MCF 10A (cell line): ENCODE data around the gene LRRC3. TPM values are rescaled to one million over a fixed set of nuclear protein-coding genes. Genes with fewer than 3 reads are reported as not detected.

Experiments used
- BruUV-seq: library from RNA; stranded (reverse); fragments of 400-500 nt; replicated peaks from 2 replicates; lab custom pipeline; 2021; lab: Mats Ljungman, UMichigan
- CTCF ChIA-PET: fragments of 300-600 bp; sonication (Branson Sonifier 250); formaldehyde crosslinking; extraction: SDS; loops from one replicate; lab custom pipeline; 2021; ENCODE audit warnings: antibody characterized with exemption, inconsistent platforms; lab: Yijun Ruan, JAX
- POLR2A ChIA-PET: fragments of 300-600, 350-650 bp; sonication (Branson Sonifier 250); formaldehyde crosslinking; extraction: SDS; loops from one replicate; lab custom pipeline; 2020; ENCODE audit warnings: antibody characterized with exemption, inconsistent platforms; lab: Yijun Ruan, JAX
- DNase-seq: peaks from one replicate; pipeline ENCODE4 v3.0.0-alpha.2; 2018; ENCODE audit not compliant: unreplicated experiment
- H3K27ac Mint-ChIP-seq: one replicate; pipeline ENCODE4 v1.8.0; 2022; ENCODE audit warnings: mild to moderate bottlenecking, low read depth, mixed read lengths; ENCODE audit not compliant: unreplicated experiment
- H3K27me3 Mint-ChIP-seq: one replicate; pipeline ENCODE4 v1.8.0; 2022; ENCODE audit warnings: mixed read lengths; ENCODE audit not compliant: insufficient read depth, unreplicated experiment
- H3K36me3 Mint-ChIP-seq: one replicate; pipeline ENCODE4 v1.8.0; 2022; ENCODE audit warnings: mild to moderate bottlenecking, moderate library complexity, mixed read lengths; ENCODE audit not compliant: insufficient read depth, unreplicated experiment
- H3K4me1 Mint-ChIP-seq: one replicate; pipeline ENCODE4 v1.8.0; 2022; ENCODE audit warnings: mixed read lengths; ENCODE audit not compliant: insufficient read depth, unreplicated experiment
- H3K4me3 Mint-ChIP-seq: one replicate; pipeline ENCODE4 v1.8.0; 2022; ENCODE audit warnings: mild to moderate bottlenecking, moderate library complexity, mixed read lengths; ENCODE audit not compliant: unreplicated experiment
- H3K9me3 Mint-ChIP-seq: one replicate; pipeline ENCODE4 v1.8.0; 2022; ENCODE audit warnings: mixed read lengths; ENCODE audit not compliant: unreplicated experiment
- CTCF ChIP-seq: fragments of 200-600 bp; IDR thresholded peaks from one replicate; pipeline ENCODE4 v1.8.0; 2022; ENCODE audit warnings: antibody characterized with exemption, mild to moderate bottlenecking; ENCODE audit not compliant: unreplicated experiment
- intact Hi-C: fragments of 100-400 bp; cut with micrococcal nuclease; formaldehyde crosslinking; loops from 2 replicates; pipeline ENCODE4 v1.14.1; 2022
- total RNA-seq: library from RNA; stranded (reverse); gene quantifications from 2 replicates; pipeline ENCODE4 v1.2.3, GENCODE V29; 2022

Gene LRRC3
- total RNA-seq, 1 experiment from 2014 or later: not detected

DNA sequence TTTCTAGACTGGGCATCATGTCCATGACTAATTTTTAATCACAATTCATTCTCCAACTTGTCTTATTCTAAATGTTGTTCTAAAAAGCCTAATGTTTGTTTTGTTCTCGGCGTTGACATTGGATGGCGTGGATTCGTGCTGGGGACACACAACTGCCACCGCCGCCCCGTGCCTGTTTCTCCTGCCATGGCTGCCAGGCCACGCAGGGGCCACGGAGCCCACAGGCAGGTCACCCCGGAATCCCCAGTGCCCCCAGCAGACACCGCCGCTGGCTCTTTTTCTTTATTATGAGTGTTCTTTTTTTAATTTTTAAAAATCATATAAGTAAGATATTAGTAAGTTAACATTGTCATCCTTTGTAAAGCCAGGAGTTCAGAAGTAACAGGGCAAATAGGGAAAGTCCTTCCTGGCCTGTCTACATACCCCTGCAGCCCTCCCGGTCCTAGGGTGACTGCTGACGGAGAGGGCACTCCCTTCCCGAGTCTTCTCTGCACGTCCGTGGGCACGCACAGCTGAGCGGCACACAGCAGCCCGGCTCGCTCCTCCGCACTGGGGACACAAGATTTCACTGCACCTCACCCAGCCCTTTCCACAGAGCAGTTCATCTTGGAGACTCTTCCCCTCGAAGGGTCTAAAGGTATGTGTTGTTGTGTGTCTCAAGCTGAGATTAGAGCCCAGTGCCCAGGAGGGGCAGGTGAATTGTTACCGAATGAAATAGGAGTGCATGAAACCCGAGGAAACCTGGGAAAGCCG, 52.5 kb downstream of the LRRC3 start:
- no TSS peak for BruUV-seq
- H3K27me3 Mint-ChIP-seq: peaks cover 23% of the 10 kb centered on the region
- peaks cover 6% of the 10 kb centered on the region for H3K4me1 Mint-ChIP-seq
- H3K36me3 Mint-ChIP-seq: no peaks in the 10 kb centered on the region
- H3K9me3 Mint-ChIP-seq: no peaks in the 10 kb centered on the region
- POLR2A ChIA-PET: no interaction called here
- no peak overlapping the region for H3K27ac Mint-ChIP-seq
- CTCF ChIA-PET: interaction anchor here (1.7 kb wide), 1 partner anchor 235 kb away, joined by 4 read pairs; no protein-coding TSS in a partner anchor
- intact Hi-C loops: no loop called here
- no peak overlapping the region for H3K4me3 Mint-ChIP-seq
- DNase-seq: no peak
- TF ChIP-seq CTCF: no peak

- no peak overlapping the region for H3K4me3 Mint-ChIP-seq
- no peak for DNase-seq
- CTCF ChIA-PET: no interaction called here
- H3K27me3 Mint-ChIP-seq: peaks cover 23% of the 10 kb centered on the region
- H3K27ac Mint-ChIP-seq: no peak overlapping the region
- peaks cover 6% of the 10 kb centered on the region for H3K4me1 Mint-ChIP-seq
- TF ChIP-seq CTCF: no peak
- BruUV-seq: no TSS peak
- intact Hi-C loops: no loop called here
- H3K36me3 Mint-ChIP-seq: no peaks in the 10 kb centered on the region
- H3K9me3 Mint-ChIP-seq: no peaks in the 10 kb centered on the region
- POLR2A ChIA-PET: no interaction called here
These were observed 53.1 kb downstream of the LRRC3 start for GRCh38 chr21:44508426-44508710.

- no peak for TF ChIP-seq CTCF
- no TSS peak for BruUV-seq
- ChIA-PET POLR2A (no interaction called here), CTCF (interaction anchor here (1.0 to 4.4 kb wide), 6 partner anchors 9 to 285 kb away, joined by 3 to 60 read pairs (median 6); no protein-coding TSS in a partner anchor)
- peaks cover 6% of the 10 kb centered on the region for H3K4me1 Mint-ChIP-seq
- intact Hi-C loops: no loop called here
- H3K4me3 Mint-ChIP-seq: no peak overlapping the region
- H3K36me3 Mint-ChIP-seq: no peaks in the 10 kb centered on the region
- no peaks in the 10 kb centered on the region for H3K9me3 Mint-ChIP-seq
- no peak overlapping the region for H3K27ac Mint-ChIP-seq
- H3K27me3 Mint-ChIP-seq: peaks cover 23% of the 10 kb centered on the region
- no peak for DNase-seq
These were observed 53.6 kb downstream of the LRRC3 start for GRCh38 chr21:44508711-44509445.

DNA sequence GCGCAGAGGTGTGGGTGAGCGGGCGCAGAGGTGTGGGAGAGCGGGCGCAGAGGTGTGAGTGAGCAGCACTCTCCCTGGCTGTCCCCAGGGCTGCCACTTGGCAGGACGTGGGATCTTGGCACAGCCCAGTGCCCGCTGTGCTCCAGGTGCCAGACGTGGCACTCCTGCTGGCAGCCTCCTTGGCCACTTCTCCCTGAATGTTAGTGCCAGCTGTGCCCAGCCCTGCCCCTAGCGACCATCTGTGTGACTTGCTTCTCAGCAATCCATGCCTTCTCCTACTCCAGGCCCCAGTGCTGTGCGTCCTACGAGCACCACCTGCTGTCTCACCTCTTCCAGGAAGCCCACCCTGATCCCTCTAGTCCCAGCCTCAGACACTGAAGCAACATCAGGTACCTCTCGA, 54.2 kb downstream of the LRRC3 start:
- peak; percentile 59 for DNase-seq
- H3K9me3 Mint-ChIP-seq: no peaks in the 10 kb centered on the region
- peaks cover 6% of the 10 kb centered on the region for H3K4me1 Mint-ChIP-seq
- H3K27me3 Mint-ChIP-seq: peaks cover 23% of the 10 kb centered on the region
- no peak overlapping the region for H3K27ac Mint-ChIP-seq
- H3K4me3 Mint-ChIP-seq: no peak overlapping the region
- ChIA-PET POLR2A (no interaction called here), CTCF (interaction anchor here (0.5 to 4.4 kb wide), 21 partner anchors 8 to 291 kb away, joined by 3 to 60 read pairs (median 5); no protein-coding TSS in a partner anchor)
- TF ChIP-seq CTCF: peak; percentile 38
- no peaks in the 10 kb centered on the region for H3K36me3 Mint-ChIP-seq
- BruUV-seq: no TSS peak
- intact Hi-C loops: no loop called here
